GM21619 (cell line): ENCODE results near the gene OSBPL10.

ENCODE experiments used
- ATAC-seq: cut with Tn5 transposase; IDR thresholded peaks from one replicate; pipeline ENCODE4 v1.9.1; 2021; ENCODE audit not compliant: unreplicated experiment

Gene OSBPL10

GRCh38 chr3:31959951-31960792, 20.9 kb downstream of the OSBPL10 start:
- ATAC-seq, result peak; percentile 37

GRCh38 chr3:31959251-31959650, 21.8 kb downstream of the OSBPL10 start:
- ATAC-seq, result no peak

GRCh38 chr3:31958701-31959152, 22.3 kb downstream of the OSBPL10 start:
- no peak for ATAC-seq

DNA sequence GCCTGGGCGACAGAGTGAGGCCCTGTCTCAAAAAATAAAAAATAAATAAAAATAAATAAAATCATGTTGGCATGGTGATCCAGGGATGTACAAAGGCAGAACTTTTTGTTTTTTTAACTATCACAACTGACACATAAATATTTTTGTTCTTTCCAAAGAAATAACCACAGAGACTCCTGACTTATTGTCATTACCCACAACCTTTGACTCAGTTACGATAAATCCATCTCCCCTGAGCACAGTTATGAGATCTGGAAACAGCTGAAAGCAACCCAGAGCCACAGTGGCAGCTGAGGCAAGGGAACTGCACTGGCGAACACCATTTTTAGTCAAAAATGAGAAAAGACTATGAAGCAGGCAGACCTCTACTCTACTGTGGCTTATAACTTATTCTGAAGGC, 24.0 kb downstream of the OSBPL10 start:
- no peak for ATAC-seq

GRCh38 chr3:31955581-31955980, 25.5 kb downstream of the OSBPL10 start:
- no peak for ATAC-seq

DNA sequence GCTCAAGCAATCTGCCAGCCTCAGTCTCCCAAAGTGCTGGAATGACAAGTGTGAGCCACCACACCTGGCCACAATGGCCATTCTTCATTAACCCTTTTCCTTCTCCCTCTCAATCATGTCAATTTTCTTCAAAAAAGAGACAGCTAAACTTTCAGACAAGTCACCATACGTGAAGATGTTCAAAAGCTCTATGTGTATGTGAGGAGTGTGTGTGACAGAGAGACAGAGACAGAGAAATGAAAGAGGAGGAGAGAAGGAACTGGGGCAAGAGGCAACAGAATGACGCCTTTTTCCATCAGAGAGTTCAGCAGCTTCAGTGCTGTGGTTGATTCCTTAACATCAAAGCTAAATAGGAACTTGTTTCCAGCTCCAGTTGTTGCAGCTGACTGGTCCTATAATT, 27.4 kb downstream of the OSBPL10 start:
- no peak for ATAC-seq

DNA sequence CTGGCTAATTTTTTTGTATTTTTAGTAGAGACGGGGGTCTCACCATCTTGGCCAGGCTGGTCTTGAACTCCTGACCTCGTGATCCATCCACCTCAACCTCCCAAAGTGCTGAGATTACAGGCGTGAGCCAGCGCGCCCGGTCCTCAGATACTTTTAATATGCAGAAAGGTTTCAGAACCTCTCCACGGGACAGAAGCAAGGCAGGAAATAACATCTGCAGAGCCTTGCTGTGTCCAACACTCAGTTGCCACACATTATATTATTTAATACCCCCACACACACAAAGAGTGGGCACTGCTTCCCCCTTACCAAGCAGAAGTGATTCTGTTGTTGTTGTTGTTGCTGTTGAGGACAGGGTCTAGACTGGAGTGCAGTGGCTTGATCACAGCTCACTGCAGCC, 28.0 kb downstream of the OSBPL10 start:
- no peak for ATAC-seq

- ATAC-seq, result peak; percentile 91
Measured at GRCh38 chr3:31952205-31952604, 28.9 kb downstream of the OSBPL10 start.

DNA sequence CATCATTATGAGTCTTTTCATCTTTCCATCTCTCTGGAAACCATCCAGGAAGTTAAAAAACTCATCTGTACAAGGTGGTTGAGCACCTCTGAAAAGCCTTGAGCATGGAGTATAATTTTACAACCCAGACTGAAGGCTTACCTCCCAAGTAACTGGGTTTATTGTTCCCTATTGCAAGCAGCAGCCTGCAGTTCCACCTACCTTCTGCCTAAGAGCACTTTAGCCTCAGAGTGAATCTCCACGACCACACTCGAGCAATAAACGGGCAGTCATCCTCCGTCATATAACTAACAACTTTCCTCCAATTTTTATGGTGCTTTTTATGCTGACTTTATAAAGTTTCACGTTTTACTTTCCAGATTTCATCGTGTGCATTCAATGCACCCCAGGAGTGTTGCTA, 32.8 kb downstream of the OSBPL10 start:
- no peak for ATAC-seq

DNA sequence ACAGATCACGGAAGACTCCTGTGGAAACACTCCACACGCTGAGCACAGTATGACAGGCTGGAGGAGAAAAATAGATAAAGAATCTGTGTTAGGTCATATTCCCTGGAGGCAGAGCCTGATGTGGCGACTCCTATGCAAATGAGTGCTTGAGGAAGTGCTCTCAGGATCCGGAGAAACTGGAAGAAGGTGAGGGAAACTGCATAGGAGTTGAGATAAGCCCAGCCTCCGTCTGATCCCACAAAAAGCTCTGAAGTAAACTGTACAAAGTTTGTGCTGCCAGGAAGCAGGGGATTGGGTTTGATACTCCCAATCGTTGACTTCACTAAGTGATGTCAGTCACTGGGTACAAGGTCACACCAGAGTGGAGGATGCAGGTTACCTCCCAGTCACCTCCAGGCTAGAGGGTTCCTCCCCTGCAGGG, 33.4 kb downstream of the OSBPL10 start:
- no peak for ATAC-seq

DNA sequence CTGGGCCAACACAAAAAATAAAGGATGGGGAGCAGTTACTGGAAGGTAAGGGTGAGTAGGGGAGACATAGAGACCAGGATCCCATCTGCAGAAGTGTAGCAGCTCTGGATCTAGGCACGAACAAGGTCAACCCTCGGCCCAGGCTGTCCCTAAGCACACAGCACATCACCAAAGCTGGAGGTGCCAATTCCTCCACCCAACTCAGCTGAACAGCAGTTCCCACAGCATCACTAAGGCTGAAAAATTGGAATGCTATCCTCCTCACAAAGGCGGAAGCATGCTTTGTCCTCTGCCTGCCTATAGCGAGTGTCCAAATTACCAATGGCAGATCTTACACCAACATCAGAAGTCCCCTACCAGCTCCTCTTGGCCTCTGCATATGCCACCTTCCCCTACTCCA, 33.9 kb downstream of the OSBPL10 start:
- ATAC-seq, result no peak

- ATAC-seq, result peak; percentile 37
Measured at GRCh38 chr3:31946484-31947081, 34.5 kb downstream of the OSBPL10 start.

GRCh38 chr3:31945738-31946052, 35.4 kb downstream of the OSBPL10 start:
- no peak for ATAC-seq

- no peak for ATAC-seq
Measured at GRCh38 chr3:31943041-31943440, 38.0 kb downstream of the OSBPL10 start.

GRCh38 chr3:31942446-31942845, 38.6 kb downstream of the OSBPL10 start:
- ATAC-seq, result no peak

- ATAC-seq, result no peak
Measured at GRCh38 chr3:31937225-31937624, 43.8 kb downstream of the OSBPL10 start.

GRCh38 chr3:31936420-31937060, 44.5 kb downstream of the OSBPL10 start:
- no peak for ATAC-seq

- ATAC-seq, result no peak
Measured at GRCh38 chr3:31934866-31935265, 46.2 kb downstream of the OSBPL10 start.

DNA sequence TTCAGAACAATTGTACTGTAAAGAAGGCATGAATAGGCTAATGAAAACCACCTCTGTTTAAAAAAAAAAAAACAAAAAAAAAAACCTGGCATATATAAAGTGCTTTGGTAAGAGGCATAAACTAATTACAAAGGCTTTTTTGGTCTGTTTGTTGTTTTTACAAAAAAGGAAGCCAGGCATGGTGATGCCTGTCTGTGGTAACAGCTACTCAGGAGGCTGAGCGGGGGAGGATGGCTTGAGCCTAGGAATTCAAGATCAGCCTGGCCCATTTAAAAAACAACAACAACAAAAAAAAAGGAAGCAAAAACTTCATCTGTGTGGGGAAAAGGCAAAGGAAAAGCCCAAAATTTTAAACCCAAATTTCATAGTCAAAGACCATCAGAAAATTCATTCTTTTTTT, 47.0 kb downstream of the OSBPL10 start:
- no peak for ATAC-seq

DNA sequence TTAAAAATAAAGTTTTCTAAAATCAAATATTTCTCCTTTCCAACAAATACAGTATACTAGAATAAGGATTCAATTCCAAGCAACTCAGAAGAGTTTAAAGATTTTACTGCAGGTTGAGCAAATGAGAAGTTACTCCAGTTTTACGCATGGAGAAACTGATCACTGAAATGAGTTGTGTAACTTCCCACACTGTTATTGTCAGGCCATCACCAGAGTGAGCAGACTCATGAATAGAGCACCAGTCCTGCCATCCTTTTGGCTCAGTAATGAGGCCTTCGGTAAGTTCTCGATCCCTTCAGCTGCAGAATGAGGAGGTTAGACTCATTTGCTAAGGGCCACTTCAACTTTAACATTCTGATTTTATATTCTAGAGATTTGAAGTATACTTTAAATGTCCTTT, 48.1 kb downstream of the OSBPL10 start:
- no peak for ATAC-seq

- ATAC-seq, result no peak
Measured at GRCh38 chr3:31929826-31930502, 51.1 kb downstream of the OSBPL10 start.

- no peak for ATAC-seq
Measured at GRCh38 chr3:31927811-31928210, 53.3 kb downstream of the OSBPL10 start.
